Activated naive CD4-positive, alpha-beta T cell treated with Interleukin-2 at 50 U/mL for 16 hours (primary cell): Measurements from ENCODE around the gene TEX14.
A peak's percentile ranks its signal among the peaks of the same experiment; 100 is the strongest.

Source experiments
- DNase-seq: peaks from one replicate; pipeline ENCODE4 v3.0.0-alpha.2; 2020

The TEX14 gene

GRCh38 chr17:58516644-58517377 is 175.0 kb downstream of the TEX14 start:
- DNase-seq: no peak

GRCh38 chr17:58515286-58515685 is 176.6 kb downstream of the TEX14 start:
- no peak for DNase-seq

- no peak for DNase-seq
These were observed 177.1 kb downstream of the TEX14 start for GRCh38 chr17:58514770-58515157.

DNA sequence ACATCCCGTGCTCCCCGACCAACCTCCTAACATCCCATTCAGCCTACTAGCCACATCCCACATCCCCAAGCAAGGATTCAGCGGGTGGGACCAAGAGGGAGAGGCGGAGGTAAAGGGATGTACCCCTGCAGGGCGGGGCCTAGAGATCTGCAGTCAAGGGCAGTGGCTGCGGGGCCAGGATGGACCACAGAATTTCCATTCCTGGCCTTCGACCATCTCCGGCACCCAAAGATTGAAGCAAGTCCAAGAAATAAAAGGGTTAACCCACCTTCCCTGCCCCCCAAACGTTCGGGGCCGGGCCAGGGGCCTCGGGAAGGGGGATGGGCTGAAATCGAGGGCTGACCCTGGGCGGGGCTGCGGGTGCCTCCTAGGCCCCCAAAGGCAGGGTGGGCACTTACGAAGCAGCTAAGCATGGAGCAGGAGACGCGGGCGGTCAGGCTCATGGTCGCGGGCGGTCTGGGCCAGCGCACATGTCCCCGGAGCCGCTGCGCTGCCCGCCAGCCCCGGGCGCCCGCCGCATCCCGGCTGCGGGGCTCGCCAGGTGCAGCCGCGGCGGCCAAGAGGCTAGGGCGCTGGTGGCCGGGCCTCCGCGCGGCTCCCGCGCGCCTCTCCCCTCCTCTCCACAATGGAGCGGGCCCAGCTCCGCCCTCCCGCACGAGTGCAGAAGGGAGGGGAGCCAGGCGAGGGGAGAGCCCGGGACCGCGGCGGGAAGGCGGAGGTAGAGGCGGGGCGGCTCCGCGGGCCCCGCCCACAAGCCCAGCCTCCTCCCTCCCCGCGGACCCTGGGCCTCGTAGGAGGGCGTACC is 177.7 kb downstream of the TEX14 start, which contains the start of gene MTMR4:
TSS of gene MTMR4 (minus strand) at position 674 of the 805 bp plus-strand sequence. CDS start at position 443, 231 bp downstream.
- peak; percentile 79 for DNase-seq

DNA sequence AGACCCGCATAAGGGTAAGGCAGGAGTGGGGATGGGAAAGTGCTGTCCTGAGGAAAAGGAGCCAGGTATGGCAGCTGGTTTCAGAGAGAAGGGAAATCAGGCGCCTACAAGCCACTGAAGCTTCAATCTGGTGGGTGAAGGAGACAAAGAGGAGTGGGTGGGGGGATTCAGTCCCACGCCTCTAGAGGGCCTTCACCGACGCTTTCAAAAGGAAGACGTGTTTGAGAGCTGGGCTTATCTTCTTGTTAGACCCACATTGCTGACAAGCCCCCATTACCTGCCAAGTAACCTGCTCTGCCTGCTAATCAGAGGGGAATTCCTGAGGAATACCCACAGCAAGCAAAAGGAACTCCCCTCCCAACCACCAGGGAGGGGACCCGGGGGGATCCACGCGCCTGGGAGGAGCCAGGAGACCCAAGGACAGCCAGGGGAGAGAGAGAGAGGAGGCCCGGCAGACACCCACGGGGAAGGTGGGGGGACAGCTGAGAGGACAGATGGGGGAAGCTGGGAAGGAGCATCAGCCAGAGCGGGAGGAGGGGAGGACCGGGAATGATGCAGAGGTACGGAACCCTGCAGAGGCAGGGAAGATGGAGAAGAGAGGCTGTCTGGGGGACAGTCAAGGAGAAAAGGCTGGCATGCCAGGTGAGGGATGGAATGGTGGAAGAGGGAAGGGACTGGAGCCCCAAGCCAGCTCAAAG is 178.4 kb downstream of the TEX14 start:
- peak; percentile 24 for DNase-seq

- DNase-seq: no peak
These were observed 181.8 kb downstream of the TEX14 start for GRCh38 chr17:58510075-58510474.

- DNase-seq: no peak
These were observed 183.3 kb downstream of the TEX14 start for GRCh38 chr17:58508341-58509067.

GRCh38 chr17:58507123-58507634 is 184.7 kb downstream of the TEX14 start:
- DNase-seq: no peak
